NCI-H2081 treated with DMSO at 0.1 percent for 48 hours (cell line): ENCODE data around the gene SMO.
"Not testable (repeated sequence)": the region's sequence is repeated elsewhere in the genome, so short reads cannot be mapped to it uniquely, and the experiment has no call there.

ENCODE experiments used
- DNase-seq: peaks from one replicate; lab custom pipeline; 2025; lab: John Stamatoyannopoulos, UW

Gene SMO

DNA sequence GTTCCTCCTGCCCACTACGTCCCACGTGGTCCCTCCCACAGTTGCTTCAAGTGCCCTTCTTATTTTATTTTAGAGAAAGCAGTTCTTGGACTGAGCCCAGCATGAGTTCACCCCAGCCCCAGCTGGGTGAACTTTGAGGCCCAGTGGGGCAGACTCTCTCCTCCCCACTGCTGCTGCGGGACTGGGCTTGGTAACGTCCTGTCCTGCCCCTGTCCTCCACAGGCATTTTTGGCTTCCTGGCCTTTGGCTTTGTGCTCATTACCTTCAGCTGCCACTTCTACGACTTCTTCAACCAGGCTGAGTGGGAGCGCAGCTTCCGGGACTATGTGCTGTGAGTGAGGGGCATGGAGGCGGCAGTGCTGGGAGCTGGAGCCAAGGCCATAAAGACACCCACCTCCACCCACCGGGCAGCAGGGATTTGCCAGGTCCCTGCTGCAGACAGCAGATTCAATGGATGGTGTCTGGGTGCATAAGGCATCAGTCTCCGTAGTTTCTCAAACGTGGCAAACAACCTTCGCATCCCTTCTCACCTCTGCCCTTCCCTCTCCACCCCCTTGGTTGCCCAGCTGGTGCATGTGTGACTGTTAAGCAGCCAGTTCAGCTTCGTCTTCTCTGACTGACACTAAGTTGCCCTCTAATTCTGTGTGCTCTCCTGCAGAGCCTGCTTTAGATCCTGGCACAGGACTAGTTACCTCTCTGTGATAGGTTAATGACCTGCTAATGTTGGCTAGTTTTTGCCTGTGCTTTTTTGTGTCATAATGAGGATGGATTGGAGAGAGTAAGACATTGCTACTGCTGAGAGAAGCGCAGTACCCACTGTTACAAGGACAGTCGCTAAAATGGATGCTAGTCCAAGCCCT lies 20.9 kb downstream of the SMO start:
- no peak for DNase-seq

DNA sequence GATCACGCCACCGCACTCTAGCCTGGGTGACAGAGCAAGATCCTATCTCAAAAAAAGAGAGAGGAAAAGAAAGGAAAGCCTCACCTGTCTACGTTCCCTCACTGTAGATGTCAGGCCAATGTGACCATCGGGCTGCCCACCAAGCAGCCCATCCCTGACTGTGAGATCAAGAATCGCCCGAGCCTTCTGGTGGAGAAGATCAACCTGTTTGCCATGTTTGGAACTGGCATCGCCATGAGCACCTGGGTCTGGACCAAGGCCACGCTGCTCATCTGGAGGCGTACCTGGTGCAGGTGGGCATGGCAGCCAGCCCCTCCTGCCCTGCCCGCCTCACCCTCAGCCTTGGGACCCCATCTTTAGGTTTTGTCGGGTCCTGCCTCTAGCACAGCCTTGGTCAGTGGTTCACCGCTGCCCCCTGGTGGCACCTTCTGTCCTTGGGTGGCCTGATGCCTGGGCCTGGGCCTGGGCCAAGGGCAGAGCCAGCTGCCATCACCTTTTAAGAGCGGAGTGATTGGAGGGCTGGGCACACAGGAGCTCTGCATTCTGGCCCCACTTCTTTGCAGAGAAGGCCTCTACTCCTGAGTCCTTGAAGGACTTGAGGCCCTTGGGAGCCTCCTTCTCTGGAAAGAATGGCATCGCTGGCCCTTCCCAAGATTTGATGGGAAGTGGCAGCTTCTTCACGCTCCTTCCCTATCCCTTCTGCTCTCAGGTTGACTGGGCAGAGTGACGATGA lies 22.0 kb downstream of the SMO start:
- no peak for DNase-seq

DNA sequence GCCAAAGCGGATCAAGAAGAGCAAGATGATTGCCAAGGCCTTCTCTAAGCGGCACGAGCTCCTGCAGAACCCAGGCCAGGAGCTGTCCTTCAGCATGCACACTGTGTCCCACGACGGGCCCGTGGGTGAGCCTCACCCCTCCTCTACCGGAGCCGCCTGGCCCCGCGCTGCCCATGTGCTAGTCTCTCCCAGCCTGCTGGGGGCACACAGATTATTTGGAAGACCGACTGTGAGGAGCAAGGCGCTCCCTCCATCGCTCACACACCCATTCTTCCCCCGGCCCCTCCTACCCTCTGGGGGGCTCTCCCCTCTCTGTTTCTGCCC lies 22.5 kb downstream of the SMO start:
- DNase-seq: no peak

DNA sequence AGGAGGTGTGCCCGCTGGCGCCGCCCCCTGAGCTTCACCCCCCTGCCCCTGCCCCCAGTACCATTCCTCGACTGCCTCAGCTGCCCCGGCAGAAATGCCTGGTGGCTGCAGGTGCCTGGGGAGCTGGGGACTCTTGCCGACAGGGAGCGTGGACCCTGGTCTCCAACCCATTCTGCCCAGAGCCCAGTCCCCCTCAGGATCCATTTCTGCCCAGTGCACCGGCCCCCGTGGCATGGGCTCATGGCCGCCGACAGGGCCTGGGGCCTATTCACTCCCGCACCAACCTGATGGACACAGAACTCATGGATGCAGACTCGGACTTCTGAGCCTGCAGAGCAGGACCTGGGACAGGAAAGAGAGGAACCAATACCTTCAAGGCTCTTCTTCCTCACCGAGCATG lies 23.7 kb downstream of the SMO start:
- DNase-seq: no peak

DNA sequence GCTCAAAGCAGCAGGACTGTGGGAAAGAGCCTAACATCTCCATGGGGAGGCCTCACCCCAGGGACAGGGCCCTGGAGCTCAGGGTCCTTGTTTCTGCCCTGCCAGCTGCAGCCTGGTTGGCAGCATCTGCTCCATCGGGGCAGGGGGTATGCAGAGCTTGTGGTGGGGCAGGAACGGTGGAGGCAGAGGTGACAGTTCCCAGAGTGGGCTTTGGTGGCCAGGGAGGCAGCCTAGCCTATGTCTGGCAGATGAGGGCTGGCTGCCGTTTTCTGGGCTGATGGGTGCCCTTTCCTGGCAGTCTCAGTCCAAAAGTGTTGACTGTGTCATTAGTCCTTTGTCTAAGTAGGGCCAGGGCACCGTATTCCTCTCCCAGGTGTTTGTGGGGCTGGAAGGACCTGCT lies 24.2 kb downstream of the SMO start:
- no peak for DNase-seq

DNA sequence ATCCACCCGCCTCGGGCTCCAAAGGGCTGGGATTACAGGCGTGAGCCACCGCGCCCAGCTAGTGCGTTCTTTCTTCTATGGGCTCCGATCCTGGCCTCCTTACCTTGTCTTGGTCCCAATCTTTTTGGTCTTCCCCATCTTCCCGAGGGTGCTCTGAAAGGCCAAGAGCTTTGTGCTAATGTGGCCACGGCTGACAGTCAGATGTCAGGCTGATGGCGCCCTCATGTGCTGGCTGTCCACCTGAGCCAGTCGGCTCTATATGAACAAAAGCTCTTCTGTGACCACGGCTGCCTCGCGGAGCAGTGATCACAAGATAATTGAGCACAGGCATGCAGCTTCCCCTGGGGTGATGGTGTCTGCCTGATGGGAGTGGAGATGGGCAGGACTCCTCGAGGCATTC lies 25.4 kb downstream of the SMO start:
- no peak for DNase-seq

DNA sequence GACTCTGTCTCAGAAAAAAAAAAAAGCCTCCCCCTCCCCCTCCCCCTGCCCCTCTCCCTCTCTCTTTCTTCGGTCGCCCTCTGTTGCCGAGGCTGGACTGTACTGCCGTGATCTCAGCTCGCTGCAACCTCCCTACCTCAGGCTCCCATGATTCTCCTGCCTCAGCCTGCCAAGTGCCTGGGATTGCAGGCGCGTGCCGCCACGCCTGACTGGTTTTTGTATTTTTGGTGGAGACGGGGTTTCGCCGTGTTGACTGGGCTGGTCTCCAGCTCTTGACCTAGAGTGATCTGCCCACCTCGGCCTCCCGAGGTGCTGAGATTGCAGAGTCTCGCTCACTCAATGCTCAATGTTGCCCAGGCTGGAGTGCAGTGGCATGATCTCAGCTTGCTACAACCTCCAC lies 27.3 kb downstream of the SMO start:
- not testable (repeated sequence) for DNase-seq

DNA sequence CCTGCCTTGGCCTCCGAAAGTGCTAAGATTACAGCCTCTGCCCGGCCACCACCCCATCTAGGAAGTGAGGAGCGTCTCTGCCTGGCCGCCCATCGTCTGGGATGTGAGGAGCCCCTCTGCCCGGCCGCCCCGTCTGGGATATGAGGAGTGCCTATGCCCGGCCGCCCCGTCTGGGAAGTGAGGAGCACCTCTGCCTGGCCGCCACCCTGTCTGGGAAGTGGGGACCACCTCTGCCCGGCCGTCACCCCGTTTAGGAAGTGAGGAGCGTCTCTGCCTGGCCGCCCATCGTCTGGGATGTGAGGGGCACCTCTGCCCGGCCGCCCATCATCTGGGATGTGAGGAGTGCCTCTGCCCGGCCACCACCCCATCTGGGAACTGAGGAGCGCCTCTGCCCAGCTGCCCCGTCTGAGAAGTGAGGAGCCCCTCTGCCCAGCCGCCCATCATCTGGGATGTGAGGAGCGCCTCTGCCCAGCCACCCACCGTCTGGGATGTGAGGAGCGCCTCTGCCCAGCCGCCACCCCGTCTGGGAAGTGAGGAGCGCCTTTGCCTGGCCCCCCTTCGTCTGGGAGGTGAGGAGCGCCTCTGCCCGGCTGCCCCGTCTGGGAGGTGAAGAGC lies 27.8 kb downstream of the SMO start:
- not testable (repeated sequence) for DNase-seq

DNA sequence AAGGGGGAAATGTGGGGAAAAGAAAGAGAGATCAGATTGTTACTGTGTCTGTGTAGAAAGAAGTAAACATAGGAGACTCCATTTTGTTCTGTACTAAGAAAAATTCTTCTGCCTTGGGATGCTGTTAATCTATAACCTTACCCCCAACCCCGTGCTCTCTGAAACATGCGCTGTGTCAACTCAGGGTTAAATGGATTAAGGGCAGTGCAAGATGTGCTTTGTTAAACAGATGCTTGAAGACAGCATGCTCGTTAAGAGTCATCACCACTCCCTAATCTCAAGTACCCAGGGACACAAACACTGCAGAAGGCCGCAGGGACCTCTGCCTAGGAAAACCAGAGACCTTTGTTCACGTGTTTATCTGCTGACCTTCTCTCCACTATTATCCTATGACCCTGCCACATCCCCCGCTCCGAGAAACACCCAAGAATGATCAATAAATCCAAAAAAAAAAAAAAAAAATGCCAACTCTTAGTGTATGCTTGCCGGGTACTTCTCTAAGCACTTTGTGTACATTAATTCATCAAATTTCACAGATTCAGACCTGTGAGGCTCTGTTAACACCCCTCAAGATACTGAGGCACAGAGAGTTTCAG lies 28.5 kb downstream of the SMO start:
- DNase-seq: not testable (repeated sequence)

DNA sequence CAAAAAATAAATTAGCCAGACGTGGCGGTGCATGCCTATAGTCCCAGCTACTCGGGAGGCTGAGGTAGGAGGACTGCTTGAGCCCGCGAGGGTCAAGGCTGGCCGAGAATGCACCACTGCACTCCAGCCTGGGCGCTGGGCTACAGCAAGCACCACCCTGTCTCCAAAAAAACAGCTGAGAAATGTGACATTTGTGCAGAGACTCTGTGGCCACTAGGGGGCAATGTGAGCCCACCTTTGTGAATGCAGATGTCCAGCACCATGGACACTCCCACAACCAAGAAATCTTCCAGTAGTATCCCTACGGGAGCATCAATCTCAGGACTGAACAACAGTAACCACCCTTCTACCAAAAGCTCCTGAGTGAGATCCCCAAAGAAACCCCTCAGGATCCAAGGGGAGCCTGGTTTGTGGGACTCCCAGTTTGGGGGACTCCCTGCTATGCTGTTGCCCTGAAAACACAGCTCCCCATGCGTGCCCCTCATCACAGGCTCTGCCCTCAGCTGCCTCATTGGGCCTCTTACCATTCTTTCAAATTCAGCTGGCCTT lies 30.2 kb downstream of the SMO start:
- peak; percentile 61 for DNase-seq

DNA sequence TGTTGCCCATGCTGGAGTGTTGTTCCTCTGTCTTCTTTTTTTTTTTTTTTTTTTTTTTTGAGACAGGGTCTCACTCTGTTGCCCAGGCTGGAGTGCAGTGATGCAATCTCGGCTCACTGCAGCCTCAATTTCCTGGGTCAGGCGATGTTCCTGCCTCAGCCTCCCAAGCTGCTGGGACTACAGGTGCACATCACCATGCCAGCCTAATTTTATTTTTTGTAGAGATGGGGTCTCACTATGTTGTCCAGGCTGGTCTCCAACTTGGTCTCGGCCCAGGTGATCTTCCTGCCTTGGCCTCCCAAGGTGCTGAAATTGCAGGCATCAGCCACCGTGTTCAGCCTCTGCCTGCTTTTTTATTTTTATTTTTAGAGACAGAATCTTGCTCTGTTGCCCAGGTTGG lies 30.7 kb downstream of the SMO start:
- DNase-seq: not testable (repeated sequence)

DNA sequence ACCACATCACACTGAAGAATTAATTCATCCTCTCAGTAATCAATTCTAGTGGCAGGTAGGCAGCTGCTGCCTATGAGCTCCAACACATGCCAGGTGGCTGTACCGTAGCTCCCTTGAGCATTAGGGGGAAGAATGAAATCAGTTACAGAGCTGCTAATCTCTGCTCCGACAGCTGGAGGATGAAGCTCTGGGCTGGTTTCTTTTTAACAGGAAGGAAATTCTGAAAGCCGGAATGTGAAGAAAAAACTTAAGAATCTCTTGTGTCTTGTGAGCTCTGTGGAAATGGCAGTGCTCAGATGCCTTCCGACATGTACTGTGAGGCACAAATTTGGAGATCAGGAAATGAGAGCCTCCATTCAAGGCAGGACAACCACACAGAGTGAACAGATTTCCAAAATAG lies 33.6 kb downstream of the SMO start:
- DNase-seq: no peak

DNA sequence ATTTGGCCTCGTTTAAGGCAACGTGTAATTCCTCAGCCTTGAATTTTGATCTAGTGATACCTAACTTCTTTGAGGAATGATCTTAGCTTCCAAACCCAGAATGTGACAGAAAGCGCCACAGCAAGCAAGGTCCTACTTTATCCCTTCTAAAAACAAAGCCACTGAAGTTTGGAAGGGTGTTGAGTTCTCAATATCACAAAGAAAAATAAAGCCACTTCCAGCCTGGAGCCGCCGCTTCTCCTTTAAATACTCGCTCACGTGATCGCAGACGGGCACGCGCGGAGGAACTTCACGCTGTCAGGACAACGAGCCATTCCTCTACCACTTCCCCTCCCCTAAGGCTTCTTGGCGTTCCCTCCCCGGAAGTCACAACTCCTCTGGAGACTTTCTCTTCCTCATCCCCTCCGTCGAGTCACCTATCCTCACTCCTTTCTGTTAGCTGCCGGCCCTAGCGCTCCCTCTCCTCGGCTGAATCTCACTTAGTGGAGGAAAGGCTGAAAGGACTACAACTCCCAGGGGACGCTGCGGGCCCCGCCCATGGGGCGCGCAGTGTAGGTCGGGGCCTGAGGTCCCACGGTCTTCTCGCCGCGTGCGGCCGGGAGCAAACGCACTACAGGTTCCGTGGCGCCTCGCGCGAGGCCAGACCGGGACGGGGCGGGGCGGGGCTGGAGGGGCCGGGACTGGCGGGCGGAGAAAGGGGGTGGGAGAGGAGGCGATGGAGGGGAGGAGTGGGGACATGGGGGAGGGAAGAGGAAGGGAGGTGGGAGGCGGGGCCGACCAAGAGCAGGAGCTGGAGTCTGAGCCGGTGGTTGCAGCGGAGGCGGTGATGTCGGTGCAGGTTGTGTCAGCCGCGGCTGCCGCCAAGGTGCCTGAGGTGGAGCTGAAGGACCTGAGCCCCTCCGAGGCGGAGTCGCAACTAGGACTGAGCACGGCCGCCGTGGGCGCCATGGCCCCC lies 36.1 kb downstream of the SMO start, which contains the start of gene AHCYL2:
AHCYL2 (plus strand) TSS at position 780 of the 955 bp plus-strand sequence.
- peak; percentile 95 for DNase-seq

DNA sequence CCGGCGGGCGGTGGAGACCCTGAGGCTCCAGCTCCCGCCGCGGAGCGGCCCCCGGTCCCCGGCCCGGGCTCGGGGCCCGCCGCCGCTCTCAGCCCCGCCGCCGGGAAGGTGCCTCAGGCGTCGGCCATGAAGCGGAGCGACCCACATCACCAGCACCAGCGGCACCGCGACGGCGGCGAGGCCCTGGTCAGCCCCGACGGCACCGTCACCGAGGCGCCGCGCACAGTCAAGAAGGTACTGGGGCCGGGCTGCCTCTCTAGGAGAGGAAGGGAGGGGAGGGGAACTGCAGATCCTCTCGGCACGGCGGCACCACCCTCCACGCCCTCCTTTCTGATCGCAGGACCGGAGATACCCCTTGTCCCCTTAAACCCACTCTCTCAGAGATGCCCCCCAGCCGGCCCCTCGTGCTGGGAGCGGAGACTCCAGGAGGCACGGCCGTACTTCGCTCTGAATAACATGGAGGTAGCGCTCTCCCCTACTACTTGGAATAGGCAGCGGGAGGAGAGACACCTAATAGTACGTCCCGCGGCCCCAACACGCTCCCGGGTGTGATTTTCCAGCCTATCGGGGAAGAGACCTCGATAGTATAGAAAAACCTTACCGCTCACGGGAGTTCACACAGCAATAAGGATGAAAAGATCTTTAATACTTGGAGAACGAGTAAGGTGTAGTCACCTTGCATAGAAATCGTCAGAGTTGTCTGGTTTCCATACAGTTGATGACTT lies 36.9 kb downstream of the SMO start:
- no peak for DNase-seq

DNA sequence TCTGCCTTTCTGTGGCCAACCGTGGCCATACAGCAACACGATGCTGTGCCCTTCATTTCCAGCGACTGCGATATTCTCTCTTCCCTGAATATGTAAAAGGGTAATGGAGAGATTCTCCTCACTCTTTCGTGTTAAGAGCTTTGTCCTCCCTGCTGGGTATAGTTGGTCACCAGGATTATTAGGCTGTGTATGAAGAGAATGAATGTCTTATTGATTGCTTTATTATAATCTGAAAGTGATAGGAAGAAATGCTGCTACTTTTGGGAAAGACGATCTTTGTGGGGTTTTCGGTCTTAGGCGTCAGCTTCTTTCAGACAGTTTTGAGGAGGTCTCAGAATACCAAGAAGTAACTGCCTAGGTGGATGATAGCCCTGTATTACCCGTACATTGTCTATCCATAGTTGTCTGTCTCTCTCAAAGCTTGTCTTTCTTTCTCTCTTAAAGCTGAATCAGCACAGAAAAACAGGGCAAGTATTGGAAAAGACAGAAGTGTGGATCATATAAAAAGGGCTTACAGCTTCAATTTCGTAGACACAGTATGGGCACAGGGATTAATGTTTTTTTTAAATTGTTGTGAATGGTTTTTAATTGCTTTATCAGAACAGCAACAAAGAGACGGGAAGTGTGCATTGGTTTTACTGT lies 37.6 kb downstream of the SMO start:
- DNase-seq: no peak

DNA sequence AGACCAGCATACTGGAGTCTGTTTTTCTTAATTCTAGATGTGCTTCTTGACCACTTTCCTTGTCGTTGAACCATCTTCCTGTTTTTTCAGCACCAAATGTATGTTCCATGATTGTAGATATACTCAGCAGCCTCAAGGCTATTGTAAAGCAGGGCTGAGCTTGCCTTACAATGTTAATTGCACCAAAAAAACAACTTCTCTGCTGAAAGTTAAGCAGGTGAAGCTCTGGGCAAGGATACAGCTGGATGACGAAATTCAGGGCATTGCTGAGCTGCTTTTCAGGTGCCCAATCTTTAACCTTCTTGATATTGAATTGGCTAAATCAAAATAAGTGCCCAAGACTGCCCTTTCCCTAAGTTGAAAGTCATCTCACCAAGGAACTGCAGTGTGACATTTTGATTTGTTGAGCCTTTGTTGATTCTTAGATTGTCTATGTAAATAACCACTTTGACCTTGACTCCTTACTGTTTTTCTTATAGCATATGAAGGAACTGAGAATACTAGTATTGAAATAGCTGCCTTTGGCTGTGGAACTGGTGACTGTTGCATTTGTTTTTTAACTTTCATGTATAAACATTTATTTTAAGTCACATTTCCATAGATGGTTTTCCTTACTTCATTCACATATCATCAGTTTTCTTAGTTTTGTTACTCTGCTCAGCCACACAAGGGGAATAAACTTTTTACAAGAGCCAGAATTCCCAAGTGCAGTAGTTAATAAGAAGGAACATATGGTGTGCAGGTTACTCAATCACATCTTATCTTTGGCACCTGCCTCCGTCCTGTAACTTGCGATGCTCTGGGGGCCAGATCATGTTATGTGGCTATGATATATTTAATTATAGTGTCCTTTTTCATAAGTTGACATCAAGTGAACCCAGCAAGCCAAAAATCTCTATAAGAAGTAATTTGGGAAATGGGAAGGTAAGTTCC lies 39.5 kb downstream of the SMO start:
- no peak for DNase-seq

DNA sequence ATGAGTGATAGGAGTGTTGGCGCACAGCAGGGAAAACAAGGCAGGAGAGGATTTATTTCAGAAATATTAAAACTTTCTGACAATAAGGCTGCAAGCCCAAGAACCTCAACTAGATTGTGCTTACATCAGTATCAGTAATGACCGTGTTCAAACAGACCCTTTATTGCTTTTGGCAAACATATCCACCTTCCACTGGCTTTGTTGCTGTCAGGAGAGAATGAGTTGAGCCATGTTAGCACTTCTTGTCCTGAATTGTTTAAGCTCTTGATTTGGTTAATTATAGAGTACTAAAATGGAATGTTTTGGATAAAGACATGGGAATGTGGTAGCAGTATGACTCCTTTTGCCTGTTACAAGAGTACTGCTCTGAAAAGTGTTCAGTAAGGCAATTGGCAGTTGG lies 40.2 kb downstream of the SMO start:
- DNase-seq: no peak

DNA sequence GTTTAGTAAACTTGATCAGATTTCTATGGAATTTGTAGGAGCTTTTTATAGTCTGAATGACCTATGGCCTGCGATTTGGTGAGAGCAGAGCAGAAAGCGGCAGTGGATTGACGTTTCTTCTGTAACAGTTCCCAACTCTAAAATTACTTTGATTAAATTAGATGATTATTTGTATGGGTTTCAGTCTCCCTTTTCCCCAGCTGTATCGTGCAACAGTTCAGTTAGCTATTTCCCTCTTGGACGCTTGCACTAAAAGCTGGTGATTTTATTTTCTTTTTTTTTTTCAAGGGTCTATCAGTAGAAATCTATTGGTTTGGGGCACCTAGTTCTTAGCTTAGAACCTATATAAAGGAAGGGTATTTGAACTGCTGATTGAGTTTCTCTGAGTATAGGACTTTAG lies 43.2 kb downstream of the SMO start:
- no peak for DNase-seq

DNA sequence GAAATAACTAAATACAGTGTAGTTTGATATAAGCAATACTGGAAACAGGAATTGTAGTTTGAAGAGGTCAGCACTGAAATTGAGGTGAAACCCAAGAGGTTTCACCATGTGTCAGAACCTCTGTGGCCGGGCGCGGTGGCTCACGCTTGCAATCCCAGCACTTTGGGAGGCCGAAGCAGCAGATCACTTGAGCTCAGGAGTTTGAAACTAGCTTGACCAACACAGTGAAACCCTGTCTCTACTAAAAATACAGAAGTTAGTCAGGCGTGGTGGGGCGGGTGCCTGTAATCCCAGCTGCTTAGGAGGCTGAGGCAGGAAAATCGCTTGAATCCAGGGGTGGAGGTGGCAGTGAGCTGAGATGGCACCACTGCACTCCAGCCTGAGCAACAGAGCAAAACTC lies 50.1 kb downstream of the SMO start:
- DNase-seq: no peak
